IPS-11a (cell line): Measurements from ENCODE around the gene PGAP2.
"Not testable (repeated sequence)": the region's sequence is repeated elsewhere in the genome, so short reads cannot be mapped to it uniquely, and the experiment has no call there.

ENCODE experiments used
- H3K4me3 ChIP-seq: one replicate; pipeline ENCODE4 v1.5.1; 2013; ENCODE audit warnings: low read depth, low read length, control low read depth

Gene PGAP2

DNA sequence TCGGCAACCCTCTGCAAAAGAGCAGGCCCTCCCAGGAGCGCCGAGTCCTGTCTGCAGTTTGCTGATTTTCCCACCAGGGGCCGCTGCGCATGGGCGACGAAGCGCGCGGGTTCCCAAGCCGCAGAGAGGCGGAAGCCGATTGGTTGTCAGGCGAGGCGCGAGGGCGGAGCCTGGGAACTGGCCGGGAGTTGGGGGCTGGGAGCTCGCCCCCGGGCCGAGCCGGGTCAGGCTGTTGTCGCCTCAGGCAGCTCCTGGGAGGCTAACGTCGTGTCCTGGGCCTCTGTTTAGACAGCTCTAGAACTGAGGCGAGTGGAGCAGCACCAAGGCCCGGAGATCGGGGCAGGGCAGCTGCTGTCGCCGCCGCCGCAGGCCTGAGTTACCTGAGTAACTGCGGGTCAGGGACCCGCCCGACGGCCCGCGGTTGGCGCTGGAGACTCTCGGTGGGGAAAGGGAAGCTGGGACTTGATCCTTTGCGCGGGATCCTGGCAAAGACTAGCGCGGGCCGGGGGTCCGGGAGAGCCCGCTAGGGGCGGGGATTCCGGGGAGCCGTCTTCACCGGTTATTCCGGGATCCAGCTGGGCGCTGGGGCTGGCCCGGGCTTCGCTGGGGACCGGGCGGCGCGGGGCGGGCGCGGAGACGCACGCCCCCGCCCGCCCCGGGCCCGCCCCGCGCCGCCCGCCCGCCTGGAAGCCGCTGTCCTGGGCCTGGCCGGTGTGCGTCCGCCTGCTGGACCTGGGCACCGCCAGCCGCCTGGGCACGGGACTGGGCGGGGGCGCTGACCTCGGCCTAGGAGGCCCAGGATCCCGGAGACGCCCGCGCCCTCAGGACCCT is 46.8 kb downstream of the PGAP2 start, which contains the start of gene STIM1:
Gene STIM1 (plus strand): TSS at position 688 of the 831 bp plus-strand sequence. CDS start 607 bp downstream, outside the sequence.
- H3K4me3 ChIP-seq, result peak within 1 kb of the TSS; percentile 66

DNA sequence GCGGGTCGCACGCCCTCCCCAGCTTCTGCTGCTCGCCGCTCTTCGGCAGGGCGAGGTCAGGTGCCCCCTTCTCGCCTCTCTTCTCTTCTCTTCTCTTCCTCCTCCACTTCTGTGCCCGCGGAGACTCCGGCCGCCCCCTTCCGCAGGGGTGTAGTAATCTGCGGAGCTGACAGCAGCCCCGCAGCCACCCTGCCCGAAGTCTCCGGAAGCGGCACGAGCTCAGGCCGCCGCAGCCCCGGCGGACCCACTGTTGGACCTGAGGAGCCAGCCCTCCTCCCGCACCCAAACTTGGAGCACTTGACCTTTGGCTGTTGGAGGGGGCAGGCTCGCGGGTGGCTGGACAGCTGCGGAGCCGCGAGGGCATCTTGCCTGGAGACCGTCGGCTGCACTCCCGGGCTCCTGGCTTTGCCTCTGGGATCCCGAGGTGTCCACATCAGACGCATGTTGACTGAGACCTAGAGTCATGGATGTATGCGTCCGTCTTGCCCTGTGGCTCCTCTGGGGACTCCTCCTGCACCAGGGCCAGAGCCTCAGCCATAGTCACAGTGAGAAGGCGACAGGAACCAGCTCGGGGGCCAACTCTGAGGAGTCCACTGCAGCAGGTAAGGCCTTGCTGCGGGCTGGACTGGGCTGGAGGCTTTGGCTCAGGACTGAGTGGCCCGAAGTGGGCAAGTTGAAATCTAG is 47.6 kb downstream of the PGAP2 start:
- peak overlapping the region; percentile 56 for H3K4me3 ChIP-seq

DNA sequence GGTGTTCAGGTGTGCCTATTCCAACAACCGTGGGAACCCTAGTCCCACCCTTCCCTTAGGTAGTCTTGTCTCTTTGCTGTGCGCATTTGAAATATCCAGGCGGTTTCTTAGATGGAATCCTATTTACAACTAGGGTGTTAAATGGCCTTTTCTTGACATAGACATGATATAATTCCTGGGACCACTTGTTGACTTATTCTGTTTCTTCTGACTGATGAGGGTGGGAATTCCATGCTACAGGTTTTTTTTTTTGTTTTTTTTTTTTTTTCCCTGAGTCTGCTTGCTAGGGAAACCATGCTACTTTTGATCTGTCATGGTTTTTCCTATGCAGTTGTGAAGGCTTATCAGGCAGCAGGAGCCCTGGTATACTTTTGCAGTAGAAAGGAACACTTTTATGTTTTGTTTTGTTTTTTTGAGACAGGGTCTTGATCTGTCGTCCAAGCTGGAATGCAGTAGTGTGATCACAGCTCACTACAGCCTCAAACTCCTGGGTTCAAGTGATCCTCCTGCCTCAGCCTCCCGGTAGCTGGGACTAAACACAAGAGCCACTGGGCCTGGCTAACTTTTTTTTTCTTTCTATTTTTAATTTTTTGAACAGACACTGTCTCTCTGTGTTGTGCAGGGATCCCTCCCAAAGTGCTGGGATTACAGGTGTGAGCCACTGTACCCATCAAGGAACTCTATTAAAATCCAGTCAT is 48.6 kb downstream of the PGAP2 start:
- H3K4me3 ChIP-seq, result no peak overlapping the region

DNA sequence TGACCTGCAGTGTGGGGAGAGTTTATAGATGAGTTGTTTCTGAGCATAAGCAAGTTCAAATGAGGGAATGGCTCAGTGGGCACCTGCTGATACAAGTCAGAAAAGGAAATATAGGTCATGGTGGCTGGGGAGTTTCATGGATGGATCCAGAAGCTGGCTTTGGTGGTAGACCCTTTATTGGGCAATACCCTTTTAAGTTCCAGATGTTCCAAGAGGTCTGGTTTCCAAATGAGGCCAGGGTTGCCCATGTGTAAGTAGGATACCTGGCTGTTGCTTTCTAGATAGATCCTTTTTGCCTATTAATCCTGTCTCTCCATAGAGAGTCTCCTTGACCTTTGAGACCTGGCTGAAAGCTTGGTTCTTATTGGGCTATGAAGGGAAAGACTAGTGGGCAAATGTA is 49.3 kb downstream of the PGAP2 start:
- no peak overlapping the region for H3K4me3 ChIP-seq

DNA sequence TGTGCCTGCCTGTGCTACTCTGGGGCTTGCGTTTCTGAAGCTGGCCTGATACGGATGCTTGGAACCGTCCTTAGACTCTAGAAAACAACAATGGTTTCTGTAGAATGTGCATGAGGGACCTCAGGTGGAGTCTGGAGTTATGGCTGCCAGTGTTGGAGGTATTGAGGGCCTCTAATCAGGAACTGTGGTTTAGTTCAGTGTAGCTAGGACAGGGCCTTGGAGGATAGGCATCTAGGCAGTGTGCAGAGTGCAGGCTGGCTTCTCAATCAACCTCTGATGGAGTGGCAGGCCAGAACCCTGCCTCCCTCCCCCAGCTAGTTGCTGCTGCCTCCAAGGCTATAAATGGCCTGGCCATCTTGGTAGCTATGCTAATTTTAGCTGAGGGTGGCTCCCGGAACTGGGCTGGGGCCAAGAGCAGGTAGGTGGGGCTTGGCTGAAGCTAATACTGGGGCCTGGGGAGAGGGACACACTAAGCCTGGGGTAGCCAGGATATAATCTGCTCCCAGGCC is 51.1 kb downstream of the PGAP2 start:
- no peak overlapping the region for H3K4me3 ChIP-seq

DNA sequence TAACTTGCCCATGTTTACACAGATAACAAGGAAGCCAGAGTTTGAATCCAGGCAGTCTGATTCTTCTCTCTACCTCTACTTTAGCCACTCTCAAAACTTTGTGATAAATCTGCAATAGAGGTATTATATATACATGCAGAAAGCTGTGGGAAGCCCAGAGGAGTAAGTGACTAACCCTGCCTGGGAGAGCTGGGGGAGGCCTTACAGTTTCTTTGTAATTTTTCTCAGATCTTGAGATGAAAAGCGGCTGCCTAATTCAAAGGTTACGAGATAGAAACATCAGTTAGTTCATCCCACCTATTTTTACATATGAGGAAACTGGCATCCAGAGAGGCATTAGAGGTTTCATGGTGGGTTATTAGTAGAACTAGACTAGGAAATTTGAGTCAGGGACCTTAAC is 52.0 kb downstream of the PGAP2 start:
- no peak overlapping the region for H3K4me3 ChIP-seq

DNA sequence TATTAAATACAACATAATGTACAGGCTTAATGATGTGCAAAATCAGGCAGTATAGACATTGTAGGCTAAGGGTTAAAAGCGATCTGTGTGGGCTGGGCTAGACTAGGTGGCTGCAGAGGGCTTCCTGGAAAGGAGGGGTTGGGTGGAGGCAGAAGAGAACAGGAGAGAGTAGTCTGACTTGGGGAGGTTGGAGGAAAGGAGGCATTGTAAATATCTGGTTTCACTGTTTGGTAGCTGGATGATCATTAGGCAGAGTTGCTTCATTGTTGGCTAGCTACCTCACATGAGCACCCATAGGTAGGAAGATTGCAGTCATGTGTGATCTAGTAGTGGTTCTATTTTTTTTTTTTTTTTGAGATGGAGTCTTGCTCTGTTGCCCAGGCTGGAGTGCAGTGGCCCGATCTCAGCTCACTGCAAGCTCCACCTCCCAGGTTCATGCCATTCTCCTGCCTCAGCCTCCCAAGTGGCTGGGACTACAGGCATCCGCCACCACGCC is 52.6 kb downstream of the PGAP2 start:
- H3K4me3 ChIP-seq, result not testable (repeated sequence)

DNA sequence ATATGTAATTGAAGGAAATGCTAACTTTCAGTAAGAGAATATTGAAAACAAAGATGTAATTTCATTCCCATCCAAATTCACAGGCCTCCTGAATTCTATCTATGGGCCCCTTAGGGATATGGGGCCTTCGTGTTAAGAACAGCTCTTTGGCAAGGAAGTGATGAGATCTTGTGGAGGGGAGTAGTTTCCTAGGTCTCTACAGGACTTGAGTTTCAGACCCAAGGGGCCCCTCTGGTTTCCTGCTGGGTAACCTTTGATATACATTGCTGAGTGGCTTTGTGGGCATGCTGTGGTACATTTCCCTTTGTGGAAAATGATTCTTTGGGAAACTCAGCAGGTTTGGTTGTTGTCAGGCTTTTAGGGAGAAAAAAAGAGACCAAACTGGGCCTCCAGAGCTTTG is 53.3 kb downstream of the PGAP2 start:
- no peak overlapping the region for H3K4me3 ChIP-seq

DNA sequence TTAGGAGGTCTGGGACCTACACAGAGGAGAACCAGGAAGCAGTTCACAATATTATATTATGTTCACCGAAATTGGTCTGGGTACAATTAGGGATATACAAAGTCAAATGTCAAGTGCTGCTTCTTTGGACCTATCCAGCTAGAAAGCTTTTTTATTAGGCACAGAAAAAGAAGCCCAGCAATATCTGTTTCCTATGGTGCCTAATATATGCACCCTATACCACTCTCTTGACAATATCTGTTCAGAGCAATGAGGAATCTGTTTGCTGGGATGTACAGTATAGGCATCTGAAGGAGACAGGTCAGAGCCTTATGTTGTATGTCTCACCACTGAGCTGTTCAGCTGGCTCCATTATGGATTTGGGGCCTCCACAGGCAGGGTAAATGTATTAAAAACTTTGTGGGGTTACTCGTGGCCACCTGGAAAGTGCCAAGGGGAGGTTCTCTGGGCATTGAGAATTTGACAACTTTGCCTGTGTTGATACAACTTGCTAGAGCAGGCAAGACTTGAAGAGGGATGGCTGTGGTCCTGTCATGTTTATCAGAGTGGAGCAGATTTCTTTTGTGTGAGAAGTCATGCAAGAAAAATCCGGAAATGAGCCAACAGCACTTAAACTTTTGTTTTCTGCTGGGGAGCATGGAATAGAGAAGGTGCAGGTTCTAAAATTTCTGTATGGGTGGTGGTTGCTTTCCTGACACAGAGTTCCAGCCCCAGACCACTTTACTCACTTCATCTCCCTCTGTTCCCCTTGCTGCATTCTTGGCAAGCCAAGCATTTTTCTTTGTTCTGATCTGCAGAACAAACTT is 57.2 kb downstream of the PGAP2 start:
- no peak overlapping the region for H3K4me3 ChIP-seq

DNA sequence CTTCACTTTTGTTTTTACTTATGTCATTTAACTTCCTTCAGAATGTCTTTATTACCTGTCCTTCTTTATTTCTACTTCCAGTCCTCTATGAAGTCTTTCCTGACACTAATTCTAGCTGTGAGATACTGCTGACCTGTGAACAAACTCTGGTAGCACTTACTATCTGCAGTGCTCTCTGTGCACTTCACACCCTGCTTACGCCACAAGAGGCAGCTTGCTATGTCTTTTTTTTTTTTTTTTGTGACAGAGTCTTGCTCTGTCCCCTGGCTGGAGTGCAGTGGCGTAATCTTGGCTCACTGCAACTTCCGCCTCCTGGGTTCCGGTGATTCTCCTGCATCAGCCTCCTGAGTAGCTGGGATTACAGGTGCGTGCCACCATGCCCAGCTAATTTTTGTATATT is 57.8 kb downstream of the PGAP2 start:
- no peak overlapping the region for H3K4me3 ChIP-seq

DNA sequence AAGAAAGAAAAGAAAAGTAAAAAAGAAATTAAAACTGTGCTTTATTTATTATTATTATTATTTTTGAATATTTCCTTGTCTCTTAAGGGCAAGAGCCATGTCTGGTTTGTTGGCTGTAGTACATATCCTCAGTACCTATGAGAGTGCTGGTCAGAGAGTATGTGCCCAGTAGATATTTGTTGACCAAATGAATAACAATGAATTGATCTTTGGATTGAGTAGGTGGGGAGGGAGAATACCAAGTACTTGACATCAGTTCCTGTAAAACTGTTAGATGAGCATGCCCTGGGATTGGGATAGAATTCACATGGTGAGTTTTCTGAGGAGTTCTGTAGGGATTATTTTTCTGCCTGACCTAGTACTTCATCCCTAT is 58.5 kb downstream of the PGAP2 start:
- no peak overlapping the region for H3K4me3 ChIP-seq

DNA sequence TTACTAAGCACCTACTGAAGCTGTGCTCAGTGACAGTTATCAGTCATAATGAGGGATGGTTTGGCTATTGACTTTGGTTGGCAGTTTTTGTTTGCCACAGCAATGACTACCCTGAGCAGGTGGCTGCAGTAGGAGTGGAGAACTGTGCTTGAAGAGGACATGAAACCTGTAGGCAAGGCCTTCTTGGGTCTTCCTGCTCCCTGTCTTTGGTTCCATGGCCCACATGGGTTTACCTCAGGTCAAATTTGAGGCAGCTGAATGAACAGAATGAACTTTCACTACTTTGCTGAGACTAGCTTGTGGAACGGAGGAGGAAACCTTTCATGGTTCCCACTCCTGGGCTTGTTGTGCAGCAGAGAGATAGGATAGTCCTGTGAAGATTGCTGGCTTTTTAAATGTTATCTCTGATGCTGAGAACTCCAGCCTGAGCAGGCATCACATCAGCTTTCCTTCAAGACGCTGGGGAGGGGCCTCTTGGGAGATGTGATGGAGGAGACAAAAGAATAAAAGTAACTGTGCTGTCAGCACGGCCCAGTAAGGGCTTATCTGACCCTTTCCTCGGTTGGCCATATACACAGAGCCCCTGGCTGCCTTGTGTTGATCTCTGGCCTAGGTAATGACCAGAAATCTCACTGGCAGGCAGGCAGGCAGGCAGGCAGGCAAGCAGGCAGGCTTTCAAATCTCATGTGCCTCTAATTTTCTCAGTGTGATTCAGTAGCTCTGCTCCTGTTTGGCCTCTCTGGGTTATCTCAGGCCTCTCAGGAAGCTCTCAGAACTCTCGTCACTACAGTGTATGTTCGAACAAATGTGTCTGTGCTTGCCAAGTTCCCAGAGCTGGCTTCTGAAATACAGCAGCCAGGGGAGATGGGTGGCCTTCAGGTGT is 59.1 kb downstream of the PGAP2 start:
- no peak overlapping the region for H3K4me3 ChIP-seq

DNA sequence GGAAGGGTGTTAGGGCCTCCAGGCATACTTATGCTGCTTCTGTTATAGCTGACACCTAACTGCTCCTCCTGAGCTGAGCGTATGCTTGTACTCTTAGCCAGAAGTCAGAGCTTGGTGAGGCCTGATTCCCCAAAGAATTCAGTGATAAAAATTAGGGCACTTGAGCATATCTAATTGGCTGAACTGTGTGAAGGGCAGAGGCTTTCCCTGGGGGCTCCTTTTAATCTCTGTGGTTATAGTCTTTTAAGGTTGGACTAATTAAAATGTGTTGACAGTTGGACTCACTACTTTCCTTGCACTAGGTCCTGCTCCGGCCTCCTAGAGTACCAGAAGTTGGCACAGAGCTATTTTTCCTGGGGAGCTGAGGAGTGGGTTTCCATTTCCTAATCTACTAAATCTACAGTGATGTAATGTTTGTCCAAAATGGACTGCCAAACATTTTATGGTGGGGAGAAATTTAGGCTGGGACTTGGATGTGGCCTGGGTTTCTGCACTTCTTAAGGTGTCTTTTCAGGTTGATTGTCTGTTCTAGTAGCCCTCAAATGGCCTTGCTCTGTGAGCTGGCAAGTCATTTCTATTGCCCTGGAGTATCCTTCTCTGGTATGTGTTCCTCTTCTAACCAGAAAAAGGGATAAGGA is 65.5 kb downstream of the PGAP2 start:
- no peak overlapping the region for H3K4me3 ChIP-seq
